ENCODE results near the gene INO80C.
"Not testable (repeated sequence)": the region's sequence is repeated elsewhere in the genome, so short reads cannot be mapped to it uniquely, and the experiment has no call there.

Gene INO80C

GRCh38 chr18:35460736-35461161 is 37.0 kb downstream of the INO80C start:
- no peak for DNase-seq (ENCODE audit: low read depth)

GRCh38 chr18:35459997-35460396 is 37.8 kb downstream of the INO80C start:
- no peak for DNase-seq (ENCODE audit: low read depth)

- DNase-seq (ENCODE audit: low read depth): no peak
These were observed 38.9 kb downstream of the INO80C start for GRCh38 chr18:35458677-35459441.

GRCh38 chr18:35458271-35458670 is 39.5 kb downstream of the INO80C start:
- no peak for DNase-seq (ENCODE audit: low read depth)

- DNase-seq (ENCODE audit: low read depth): no peak
These were observed 40.5 kb downstream of the INO80C start for GRCh38 chr18:35457140-35457704.

GRCh38 chr18:35455926-35456763 is 41.6 kb downstream of the INO80C start:
- DNase-seq (ENCODE audit: low read depth): no peak

- DNase-seq (ENCODE audit: low read depth): no peak
These were observed 43.0 kb downstream of the INO80C start for GRCh38 chr18:35454803-35455202.

GRCh38 chr18:35453065-35453464 is 44.7 kb downstream of the INO80C start:
- DNase-seq (ENCODE audit: low read depth): not testable (repeated sequence)

GRCh38 chr18:35451916-35452315 is 45.8 kb downstream of the INO80C start:
- DNase-seq (ENCODE audit: low read depth): no peak

GRCh38 chr18:35451032-35451431 is 46.7 kb downstream of the INO80C start:
- no peak for DNase-seq (ENCODE audit: low read depth)

GRCh38 chr18:35444636-35445035 is 53.1 kb downstream of the INO80C start:
- no peak for DNase-seq (ENCODE audit: low read depth)

- no peak for DNase-seq (ENCODE audit: low read depth)
These were observed 53.9 kb downstream of the INO80C start for GRCh38 chr18:35443847-35444246.

GRCh38 chr18:35443434-35443833 is 54.3 kb downstream of the INO80C start:
- DNase-seq (ENCODE audit: low read depth): no peak

- DNase-seq (ENCODE audit: low read depth): no peak
These were observed 55.1 kb downstream of the INO80C start for GRCh38 chr18:35442701-35443100.

- DNase-seq (ENCODE audit: low read depth): no peak
These were observed 55.7 kb downstream of the INO80C start for GRCh38 chr18:35441857-35442595.

GRCh38 chr18:35438480-35439234 is 59.1 kb downstream of the INO80C start:
- no peak for DNase-seq (ENCODE audit: low read depth)

GRCh38 chr18:35437836-35438235 is 59.9 kb downstream of the INO80C start:
- DNase-seq (ENCODE audit: low read depth): no peak

GRCh38 chr18:35436076-35436649 is 61.6 kb downstream of the INO80C start:
- no peak for DNase-seq (ENCODE audit: low read depth)

- no peak for DNase-seq (ENCODE audit: low read depth)
These were observed 62.4 kb downstream of the INO80C start for GRCh38 chr18:35435401-35435800.

- DNase-seq (ENCODE audit: low read depth): no peak
These were observed 65.2 kb downstream of the INO80C start for GRCh38 chr18:35432565-35433001.

GRCh38 chr18:35431374-35431741 is 66.4 kb downstream of the INO80C start:
- no peak for DNase-seq (ENCODE audit: low read depth)

Measured in activated T-helper 1 cell treated with Interleukin-2 at 50 U/mL for 16 hours (primary cell).